ENCODE results near the gene CRYZ. TPM values are rescaled to one million over a fixed set of nuclear protein-coding genes. Genes with fewer than 3 reads are reported as not detected.
A peak's percentile ranks its signal among the peaks of the same experiment; 100 is the strongest.

Gene CRYZ
- total RNA-seq, 2 donors from 2014 or later, result 8.5 to 19.9 TPM

DNA sequence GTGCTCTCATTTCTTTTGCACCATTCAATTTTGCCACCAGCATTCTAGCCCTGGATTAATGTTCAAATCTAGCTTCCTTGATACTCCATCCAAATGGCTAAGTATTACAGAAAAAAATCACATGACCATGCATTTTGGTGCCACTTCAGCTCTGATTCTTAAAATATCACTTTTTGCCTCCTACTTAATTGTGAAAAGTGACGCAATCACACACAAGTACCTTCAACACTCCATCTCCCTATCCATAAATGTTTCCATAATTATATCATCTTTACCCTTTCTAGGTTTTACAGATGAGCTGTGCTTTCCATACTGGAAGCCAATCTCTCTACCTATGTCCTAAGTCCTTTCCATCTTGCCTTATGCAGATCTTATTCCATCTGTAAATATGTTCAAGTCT lies 16.0 kb downstream of the CRYZ start:
- Mint-ChIP-seq H3K27ac (no peak overlapping the region), H3K4me1 (peaks cover 10% of the 10 kb centered on the region), H3K4me3 (no peak overlapping the region), H3K36me3 (ENCODE audit: low read depth) (peaks cover 13% of the 10 kb centered on the region), H3K27me3 (no peaks in the 10 kb centered on the region)
- DNase-seq (no peak), ATAC-seq (no peak)
- no peaks in the 10 kb centered on the region for H3K9me3 ChIP-seq (ENCODE audit: control insufficient read depth, low read length, poor library complexity, severe bottlenecking)

- Mint-ChIP-seq H3K27me3 (no peaks in the 10 kb centered on the region), H3K4me1 (peaks cover 7% of the 10 kb centered on the region), H3K4me3 (no peak overlapping the region), H3K27ac (no peak overlapping the region), H3K36me3 (ENCODE audit: low read depth) (peaks cover 10% of the 10 kb centered on the region)
- DNase-seq, result no peak
- no peak for ATAC-seq
- no peaks in the 10 kb centered on the region for H3K9me3 ChIP-seq (ENCODE audit: control insufficient read depth, low read length, poor library complexity, severe bottlenecking)
These were observed 17.0 kb downstream of the CRYZ start for GRCh38 chr1:74715806-74716205.

GRCh38 chr1:74715236-74715502 lies 17.7 kb downstream of the CRYZ start:
- Mint-ChIP-seq H3K4me1 (peaks cover 8% of the 10 kb centered on the region), H3K27ac (no peak overlapping the region), H3K36me3 (ENCODE audit: low read depth) (peaks cover 9% of the 10 kb centered on the region), H3K4me3 (no peak overlapping the region), H3K27me3 (no peaks in the 10 kb centered on the region)
- DNase-seq (no peak), ATAC-seq (no peak)
- no peaks in the 10 kb centered on the region for H3K9me3 ChIP-seq (ENCODE audit: control insufficient read depth, low read length, poor library complexity, severe bottlenecking)

DNA sequence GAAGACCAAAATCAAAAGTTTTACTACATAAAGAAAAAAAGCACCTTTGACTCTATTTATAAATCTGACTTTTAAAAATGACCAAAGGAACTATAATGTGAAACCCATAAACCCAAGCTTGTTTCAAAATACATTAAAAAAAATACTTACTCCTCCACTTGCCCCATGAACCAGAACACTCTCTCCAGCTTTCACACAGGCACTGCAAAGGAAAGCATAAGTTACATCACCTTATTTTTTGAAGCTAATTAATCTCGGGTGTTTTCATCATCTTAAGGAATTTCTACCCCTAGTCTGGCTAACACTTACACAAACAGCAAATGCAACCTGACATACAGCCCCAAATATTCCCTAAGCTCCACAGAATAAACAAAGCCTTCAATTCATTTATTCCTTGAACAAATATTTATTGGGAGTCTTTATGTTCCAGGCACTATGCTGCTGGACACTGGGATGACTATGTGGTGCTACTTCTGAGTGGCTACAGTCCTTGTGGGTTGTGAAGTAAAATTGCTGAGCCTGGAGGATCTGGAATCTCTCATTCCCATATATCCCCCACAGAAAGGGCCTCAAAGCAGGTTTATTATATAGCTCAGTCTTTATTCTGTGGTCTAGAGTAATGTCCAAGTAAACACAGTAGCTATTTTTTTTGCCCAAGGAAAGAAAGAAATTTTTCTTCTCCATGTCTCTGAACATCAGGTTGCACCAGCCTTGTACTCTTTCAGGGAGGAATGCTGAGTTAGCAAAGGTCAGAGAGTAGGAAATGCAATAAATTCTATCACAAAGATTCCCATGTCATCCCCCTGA lies 18.2 kb downstream of the CRYZ start:
- no peak overlapping the region for H3K4me3 Mint-ChIP-seq
- peaks cover 7% of the 10 kb centered on the region for H3K36me3 Mint-ChIP-seq (ENCODE audit: low read depth)
- no peak for ATAC-seq
- no peak for DNase-seq
- no peaks in the 10 kb centered on the region for H3K9me3 ChIP-seq (ENCODE audit: control insufficient read depth, low read length, poor library complexity, severe bottlenecking)
- no peak overlapping the region for H3K27ac Mint-ChIP-seq
- no peaks in the 10 kb centered on the region for H3K27me3 Mint-ChIP-seq
- H3K4me1 Mint-ChIP-seq, result peaks cover 6% of the 10 kb centered on the region

- H3K4me1 Mint-ChIP-seq, result peaks cover 6% of the 10 kb centered on the region
- ATAC-seq (no peak), DNase-seq (no peak)
- H3K27me3 Mint-ChIP-seq, result no peaks in the 10 kb centered on the region
- no peak overlapping the region for H3K4me3 Mint-ChIP-seq
- H3K36me3 Mint-ChIP-seq (ENCODE audit: low read depth), result peaks cover 10% of the 10 kb centered on the region
- no peak overlapping the region for H3K27ac Mint-ChIP-seq
- H3K9me3 ChIP-seq (ENCODE audit: control insufficient read depth, low read length, poor library complexity, severe bottlenecking), result no peaks in the 10 kb centered on the region
These were observed 19.0 kb downstream of the CRYZ start for GRCh38 chr1:74713849-74714248.

DNA sequence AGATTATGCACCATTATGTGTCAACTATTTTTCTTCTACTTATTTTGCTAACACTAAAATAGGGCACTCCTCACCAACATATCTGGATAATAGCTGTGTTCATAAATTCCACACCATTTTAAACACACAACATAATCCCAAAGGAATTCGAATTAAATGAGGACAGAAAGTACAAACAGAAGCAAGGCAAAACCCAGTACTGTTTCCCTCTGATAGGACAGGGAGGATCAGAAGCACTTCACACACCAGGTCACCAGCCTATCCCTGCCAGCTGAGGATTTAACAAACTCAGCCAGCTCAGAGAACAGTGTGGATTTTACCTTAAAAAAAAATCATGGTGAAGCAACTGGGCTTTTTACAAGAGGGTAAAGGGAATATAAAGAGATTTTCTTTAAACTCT lies 20.0 kb downstream of the CRYZ start:
- ATAC-seq (no peak), DNase-seq (no peak)
- H3K4me3 Mint-ChIP-seq, result no peak overlapping the region
- peaks cover 10% of the 10 kb centered on the region for H3K4me1 Mint-ChIP-seq
- peaks cover 20% of the 10 kb centered on the region for H3K36me3 Mint-ChIP-seq (ENCODE audit: low read depth)
- no peaks in the 10 kb centered on the region for H3K27me3 Mint-ChIP-seq
- H3K27ac Mint-ChIP-seq, result no peak overlapping the region
- no peaks in the 10 kb centered on the region for H3K9me3 ChIP-seq (ENCODE audit: control insufficient read depth, low read length, poor library complexity, severe bottlenecking)

- H3K27me3 Mint-ChIP-seq, result no peaks in the 10 kb centered on the region
- no peak for DNase-seq
- no peak overlapping the region for H3K27ac Mint-ChIP-seq
- peaks cover 17% of the 10 kb centered on the region for H3K36me3 Mint-ChIP-seq (ENCODE audit: low read depth)
- H3K9me3 ChIP-seq (ENCODE audit: control insufficient read depth, low read length, poor library complexity, severe bottlenecking), result no peaks in the 10 kb centered on the region
- ATAC-seq, result no peak
- H3K4me3 Mint-ChIP-seq, result no peak overlapping the region
- H3K4me1 Mint-ChIP-seq, result peaks cover 6% of the 10 kb centered on the region
These were observed 29.3 kb downstream of the CRYZ start for GRCh38 chr1:74703386-74704182.

DNA sequence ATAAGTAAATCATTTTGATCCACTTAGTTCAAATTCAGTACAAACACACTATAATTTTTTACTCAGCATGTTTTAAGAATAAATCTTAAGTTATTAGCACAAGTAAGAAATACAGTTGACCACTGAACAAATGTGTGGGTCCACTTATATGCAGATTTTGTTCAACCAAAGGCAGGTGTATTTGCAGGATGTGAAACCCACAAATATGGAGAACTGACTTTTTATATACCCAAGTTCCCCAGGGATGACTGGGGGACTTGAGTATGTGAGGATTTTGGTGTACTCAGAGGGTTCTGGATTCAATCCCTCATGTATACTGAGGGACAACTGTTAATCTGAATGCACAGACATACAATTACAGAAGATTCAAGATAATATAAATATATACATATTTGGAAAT lies 33.5 kb downstream of the CRYZ start:
- peaks cover 11% of the 10 kb centered on the region for H3K36me3 Mint-ChIP-seq (ENCODE audit: low read depth)
- no peaks in the 10 kb centered on the region for H3K9me3 ChIP-seq (ENCODE audit: control insufficient read depth, low read length, poor library complexity, severe bottlenecking)
- no peak overlapping the region for H3K4me3 Mint-ChIP-seq
- no peaks in the 10 kb centered on the region for H3K27me3 Mint-ChIP-seq
- DNase-seq (no peak), ATAC-seq (no peak)
- H3K27ac Mint-ChIP-seq, result no peak overlapping the region
- peaks cover 5% of the 10 kb centered on the region for H3K4me1 Mint-ChIP-seq

- Mint-ChIP-seq H3K36me3 (ENCODE audit: low read depth) (peaks cover 8% of the 10 kb centered on the region), H3K4me3 (no peak overlapping the region), H3K4me1 (peaks cover 5% of the 10 kb centered on the region), H3K27ac (peak overlapping the region; percentile 65), H3K27me3 (no peaks in the 10 kb centered on the region)
- no peaks in the 10 kb centered on the region for H3K9me3 ChIP-seq (ENCODE audit: control insufficient read depth, low read length, poor library complexity, severe bottlenecking)
- ATAC-seq, result no peak
- no peak for DNase-seq
These were observed 35.0 kb downstream of the CRYZ start for GRCh38 chr1:74697832-74698231.

GRCh38 chr1:74693473-74693872 lies 39.4 kb downstream of the CRYZ start:
- Mint-ChIP-seq H3K4me1 (peaks cover 9% of the 10 kb centered on the region), H3K27ac (no peak overlapping the region), H3K36me3 (ENCODE audit: low read depth) (peaks cover 5% of the 10 kb centered on the region), H3K27me3 (peaks cover 5% of the 10 kb centered on the region), H3K4me3 (no peak overlapping the region)
- DNase-seq (no peak), ATAC-seq (no peak)
- H3K9me3 ChIP-seq (ENCODE audit: control insufficient read depth, low read length, poor library complexity, severe bottlenecking), result no peaks in the 10 kb centered on the region

DNA sequence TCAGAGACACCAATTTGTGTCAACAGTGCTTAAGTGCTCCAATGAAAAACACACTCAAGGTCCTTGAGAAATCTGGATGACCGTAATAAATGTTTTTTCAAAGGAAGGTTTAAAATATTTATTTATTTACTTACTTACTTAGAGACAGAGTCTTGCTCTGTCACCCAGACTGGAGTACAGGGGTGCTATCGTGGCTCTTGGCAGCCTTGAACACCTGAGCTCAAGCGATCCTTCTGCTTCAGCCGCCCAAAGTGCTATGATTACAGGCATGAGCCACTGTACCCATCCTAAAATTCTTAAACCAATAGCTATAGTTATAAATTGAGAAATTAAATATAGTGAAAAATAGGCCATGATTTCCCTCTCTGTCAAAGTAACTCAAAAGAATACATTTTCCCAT lies 41.9 kb downstream of the CRYZ start:
- Mint-ChIP-seq H3K27me3 (peaks cover 5% of the 10 kb centered on the region), H3K27ac (no peak overlapping the region), H3K36me3 (ENCODE audit: low read depth) (no peaks in the 10 kb centered on the region), H3K4me1 (peaks cover 4% of the 10 kb centered on the region), H3K4me3 (no peak overlapping the region)
- DNase-seq (no peak), ATAC-seq (no peak)
- no peaks in the 10 kb centered on the region for H3K9me3 ChIP-seq (ENCODE audit: control insufficient read depth, low read length, poor library complexity, severe bottlenecking)

- peaks cover 4% of the 10 kb centered on the region for H3K4me1 Mint-ChIP-seq
- no peaks in the 10 kb centered on the region for H3K9me3 ChIP-seq (ENCODE audit: control insufficient read depth, low read length, poor library complexity, severe bottlenecking)
- ATAC-seq (no peak), DNase-seq (no peak)
- H3K27me3 Mint-ChIP-seq, result peaks cover 5% of the 10 kb centered on the region
- H3K27ac Mint-ChIP-seq, result no peak overlapping the region
- H3K4me3 Mint-ChIP-seq, result no peak overlapping the region
- H3K36me3 Mint-ChIP-seq (ENCODE audit: low read depth), result no peaks in the 10 kb centered on the region
These were observed 42.5 kb downstream of the CRYZ start for GRCh38 chr1:74690364-74690696.

DNA sequence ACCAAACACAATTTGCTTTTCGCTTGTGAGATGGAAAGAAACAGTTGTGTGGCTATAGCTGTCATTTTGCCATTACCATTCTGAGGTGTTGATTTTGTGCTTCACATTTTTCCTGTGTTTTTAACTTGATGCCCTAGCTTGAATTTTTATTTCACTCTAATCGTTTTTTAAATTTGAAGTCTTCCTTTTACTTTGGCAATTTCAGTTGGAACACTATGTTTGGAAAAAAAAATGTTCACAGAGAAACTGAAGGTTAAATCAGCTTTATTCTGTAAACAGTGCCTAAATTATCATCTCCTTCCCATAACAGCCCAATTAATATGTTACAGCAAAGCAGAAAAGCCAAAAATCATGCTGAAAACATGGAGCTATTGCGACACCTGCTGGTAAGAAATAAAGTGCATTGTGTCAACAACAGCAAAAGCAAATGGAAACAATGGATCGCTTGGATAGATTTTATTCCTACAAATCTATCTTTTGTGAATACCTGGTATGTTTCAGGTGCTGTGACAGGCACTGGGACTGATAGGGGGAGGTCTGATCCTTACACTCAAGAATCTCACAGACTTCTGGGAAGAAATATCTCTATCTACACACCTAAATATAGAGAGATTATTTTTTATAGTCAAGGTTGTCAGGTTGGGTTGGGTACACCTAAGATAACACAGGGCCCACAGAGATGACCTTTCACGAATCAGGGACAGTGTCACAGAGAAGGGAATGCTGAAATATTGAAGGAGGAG lies 43.1 kb downstream of the CRYZ start:
- H3K9me3 ChIP-seq (ENCODE audit: control insufficient read depth, low read length, poor library complexity, severe bottlenecking), result no peaks in the 10 kb centered on the region
- DNase-seq, result peak in 1 of 3 donors; percentile 24
- Mint-ChIP-seq H3K27me3 (peaks cover 5% of the 10 kb centered on the region), H3K4me1 (peaks cover 4% of the 10 kb centered on the region), H3K36me3 (ENCODE audit: low read depth) (no peaks in the 10 kb centered on the region), H3K4me3 (no peak overlapping the region), H3K27ac (no peak overlapping the region)
- ATAC-seq, result no peak
